HL-60/S4 treated with retinoic acid at 250 ng/mL for 4 days and 3 days (cell line): ENCODE data around the gene RAD51B.
"Not testable (repeated sequence)": the region's sequence is repeated elsewhere in the genome, so short reads cannot be mapped to it uniquely, and the experiment has no call there.

Source experiments
- in situ Hi-C: fragments of 300-500 bp; cut with MboI; formaldehyde crosslinking; loops from 2 replicates; pipeline ENCODE4 v1.7.0; 2022; ENCODE audit warnings: low sequenced_read_pairs

Gene RAD51B

DNA sequence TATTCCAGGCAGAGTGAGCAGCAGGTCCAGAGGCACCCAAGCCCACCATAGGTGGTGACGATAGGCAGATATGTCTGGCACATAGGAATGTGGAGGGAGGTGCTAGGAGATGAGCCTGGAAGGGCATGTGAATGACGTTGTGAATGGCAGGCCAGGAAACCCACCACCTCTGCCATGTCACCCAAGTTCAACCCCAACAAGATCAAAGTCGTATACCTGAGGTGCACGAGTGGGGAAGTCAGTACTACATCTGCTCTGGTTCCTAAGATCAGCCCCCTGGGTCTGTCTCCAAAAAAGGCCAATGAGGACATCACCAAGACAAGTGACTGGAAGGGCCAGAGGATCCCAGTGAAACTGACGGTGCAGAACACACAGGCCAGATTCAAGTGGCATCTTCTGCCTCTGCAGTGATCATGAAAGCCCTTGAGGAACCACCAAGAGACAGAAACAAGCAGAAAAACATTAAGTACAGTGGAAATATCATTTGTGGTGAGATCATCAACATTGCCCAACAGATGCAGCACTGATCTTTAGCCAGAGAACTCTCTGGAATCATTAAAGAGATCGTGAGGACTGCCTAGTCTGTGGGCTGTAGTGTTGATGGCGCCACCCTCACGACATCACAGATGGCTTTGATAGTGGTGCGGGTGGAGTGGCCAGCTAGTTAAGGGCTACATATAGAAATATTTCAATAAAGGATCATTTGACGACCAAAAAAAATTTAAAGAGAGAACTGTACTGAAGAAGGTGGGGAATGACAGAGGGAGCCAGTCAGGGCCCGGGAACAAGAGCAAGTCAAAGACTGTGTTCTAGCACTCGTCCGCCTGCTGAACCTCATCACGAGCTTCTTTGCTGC lies 873.6 kb downstream of the RAD51B start:
- in situ Hi-C loops, result no loop called here

DNA sequence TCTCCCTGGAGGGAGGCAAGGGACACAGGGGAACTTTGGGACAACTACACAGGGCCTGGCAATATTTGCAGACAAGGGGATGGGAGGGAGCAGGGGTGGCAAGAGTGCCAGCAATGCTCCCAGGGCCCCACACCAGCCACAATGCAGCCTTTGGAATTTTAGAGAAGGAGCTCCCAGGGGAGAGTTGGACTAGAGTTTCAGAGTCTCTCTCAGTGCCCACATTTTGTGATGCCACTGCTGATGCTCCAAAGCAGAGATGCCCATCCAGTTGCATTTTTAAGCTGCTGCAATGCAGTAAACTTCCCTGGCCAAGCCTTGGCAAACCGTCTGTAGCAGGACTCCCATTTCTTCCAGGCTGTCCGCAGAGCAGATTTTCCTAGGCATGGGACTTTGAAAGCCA lies 874.3 kb downstream of the RAD51B start:
- in situ Hi-C loops, result no loop called here

DNA sequence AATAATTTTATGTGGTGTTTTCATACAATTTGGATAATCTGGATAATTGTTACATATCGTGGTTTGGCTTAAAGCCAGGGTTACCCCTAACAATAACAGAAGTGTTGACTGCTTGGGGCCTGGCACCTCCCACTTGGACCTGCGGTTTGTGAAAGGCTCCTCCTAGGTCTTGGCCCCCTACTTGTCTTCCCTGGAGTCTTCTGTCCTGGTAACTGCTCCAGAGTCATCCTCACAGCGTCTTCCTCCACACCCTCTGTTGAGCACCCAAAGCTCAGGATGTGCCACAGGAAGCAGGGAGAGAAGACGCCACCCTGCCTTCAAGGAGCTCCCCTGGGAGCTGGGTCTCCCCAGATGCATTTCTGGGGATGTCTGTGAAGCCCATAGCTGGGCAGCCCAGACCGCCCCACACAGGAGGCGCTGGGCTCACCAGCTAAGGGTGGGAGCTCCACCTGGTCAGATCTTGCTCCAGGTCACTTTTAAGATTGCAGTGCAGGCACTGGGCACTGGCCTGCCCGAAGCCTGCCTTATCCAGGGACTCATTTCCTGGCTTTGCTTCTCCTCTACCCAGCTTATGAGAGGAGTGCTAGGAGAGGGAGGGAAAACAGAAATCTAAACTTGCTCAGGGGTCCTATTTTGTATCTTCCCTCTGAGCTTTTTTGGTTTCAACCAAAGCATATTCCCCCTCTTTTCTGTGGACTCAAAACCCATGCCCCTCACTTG lies 875.1 kb downstream of the RAD51B start:
- in situ Hi-C loops, result no loop called here

DNA sequence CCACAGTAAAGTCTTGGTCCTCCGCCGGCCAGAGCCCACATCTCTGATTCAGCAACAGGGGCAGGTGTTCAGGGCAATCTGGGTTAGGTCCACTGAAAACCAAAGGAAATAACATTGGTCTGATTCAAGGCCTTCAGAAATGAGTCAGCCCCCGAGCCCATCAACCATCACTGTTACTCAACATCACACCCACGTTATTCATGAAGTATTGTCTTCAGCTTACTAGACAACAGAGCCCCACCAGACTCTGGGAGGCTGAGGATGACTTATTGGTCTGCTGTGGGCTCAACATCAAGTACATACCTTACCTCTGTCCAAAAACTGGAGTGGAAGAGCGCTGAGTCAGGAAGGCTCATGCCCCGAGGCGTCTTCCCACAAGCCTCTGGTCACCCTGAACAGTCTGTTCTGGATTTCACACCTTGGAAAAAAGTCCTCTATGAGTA lies 875.8 kb downstream of the RAD51B start:
- in situ Hi-C loops, result no loop called here

DNA sequence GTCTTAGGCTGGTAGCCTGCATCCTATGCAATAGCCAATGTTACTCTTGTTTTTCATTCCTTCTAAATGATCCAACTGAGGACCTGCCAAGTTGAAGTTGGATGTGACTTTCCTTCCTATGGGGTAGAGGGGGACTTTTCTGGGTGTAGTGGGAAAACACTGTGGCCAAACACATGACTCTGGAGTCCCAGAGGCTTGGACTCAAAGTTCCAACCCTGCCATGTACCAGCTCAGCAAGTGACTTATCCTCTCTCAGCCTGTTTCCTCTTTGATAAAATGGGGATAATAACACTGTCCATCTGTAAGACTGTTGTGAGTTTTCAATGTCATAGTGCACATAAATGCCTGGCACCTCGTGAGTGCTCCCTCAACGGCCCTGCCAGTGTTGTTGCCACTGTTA lies 876.3 kb downstream of the RAD51B start:
- in situ Hi-C loops, result no loop called here

DNA sequence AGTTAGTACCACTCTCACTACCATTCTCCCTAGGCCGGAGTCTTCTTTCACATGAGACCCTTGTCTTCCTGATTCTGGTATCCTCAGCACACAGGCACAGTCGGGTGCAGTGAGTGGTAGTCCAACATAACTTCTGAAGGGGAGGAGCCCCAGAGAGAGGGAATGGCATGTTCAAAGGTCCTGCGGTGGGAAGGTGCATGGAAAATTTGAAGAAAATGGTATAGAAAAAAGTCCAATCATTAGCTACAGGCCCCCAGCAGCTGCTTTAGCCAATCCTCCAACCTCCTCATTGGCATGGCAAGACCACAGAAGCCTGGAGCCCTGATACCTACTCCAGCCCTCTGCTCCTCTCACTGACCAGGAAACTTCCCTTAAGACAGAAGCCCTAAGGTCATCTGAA lies 876.7 kb downstream of the RAD51B start:
- in situ Hi-C loops, result no loop called here

DNA sequence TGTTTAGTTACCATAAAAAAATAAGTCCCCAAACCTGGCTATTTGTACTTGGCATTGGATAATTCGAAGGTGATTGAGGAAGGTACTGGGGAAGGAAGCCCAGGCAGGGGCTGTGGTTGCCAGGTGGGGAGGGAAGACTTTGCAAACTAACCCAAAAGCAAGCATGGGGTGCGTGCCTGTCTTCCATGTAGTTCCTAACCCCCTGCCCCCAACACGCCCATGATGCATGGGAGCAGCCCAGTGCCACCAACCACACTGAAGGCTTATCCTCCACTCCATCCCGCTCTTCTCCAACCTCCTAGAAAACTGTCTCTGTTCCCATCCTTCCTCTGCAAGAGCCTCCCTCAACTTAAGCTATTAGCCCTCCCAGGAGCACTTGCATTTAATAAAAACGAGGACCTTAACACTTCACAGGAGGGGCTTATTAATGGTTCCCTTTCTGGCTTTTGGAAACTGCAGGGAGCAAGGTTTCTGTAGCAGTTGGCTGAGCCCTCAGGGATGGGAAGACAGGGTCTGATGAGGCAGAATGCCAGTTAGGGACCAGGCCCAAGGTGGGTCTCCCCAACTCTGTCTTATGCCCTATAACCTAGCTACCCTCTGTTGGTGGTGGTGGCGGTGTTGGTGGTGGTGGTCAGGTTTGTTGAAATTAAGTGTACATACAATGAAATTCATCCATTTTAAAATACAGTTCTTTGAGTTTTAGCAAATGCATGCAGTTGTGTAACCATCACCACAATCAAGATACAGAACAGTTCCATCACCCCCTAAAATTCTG lies 877.3 kb downstream of the RAD51B start:
- in situ Hi-C loops, result no loop called here

DNA sequence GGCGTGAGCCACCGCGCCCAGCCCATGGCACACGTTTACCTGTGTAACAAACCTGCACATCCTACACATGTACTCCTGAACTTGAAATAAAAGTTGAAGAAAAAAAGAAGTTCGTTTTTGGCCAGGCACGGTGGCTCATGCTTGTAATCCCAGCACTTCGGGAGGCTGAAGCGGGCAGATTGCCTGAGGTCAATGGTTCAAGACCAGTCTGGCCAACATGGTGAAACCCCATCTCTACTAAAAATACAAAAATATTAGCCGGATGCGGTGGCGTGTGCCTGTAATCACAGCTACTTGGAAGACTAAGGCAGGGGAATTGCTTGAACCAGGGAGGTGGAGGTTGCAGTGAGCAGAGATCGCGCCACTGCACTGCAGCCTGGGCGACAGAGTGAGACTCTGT lies 879.2 kb downstream of the RAD51B start:
- in situ Hi-C loops, result not testable (repeated sequence)

DNA sequence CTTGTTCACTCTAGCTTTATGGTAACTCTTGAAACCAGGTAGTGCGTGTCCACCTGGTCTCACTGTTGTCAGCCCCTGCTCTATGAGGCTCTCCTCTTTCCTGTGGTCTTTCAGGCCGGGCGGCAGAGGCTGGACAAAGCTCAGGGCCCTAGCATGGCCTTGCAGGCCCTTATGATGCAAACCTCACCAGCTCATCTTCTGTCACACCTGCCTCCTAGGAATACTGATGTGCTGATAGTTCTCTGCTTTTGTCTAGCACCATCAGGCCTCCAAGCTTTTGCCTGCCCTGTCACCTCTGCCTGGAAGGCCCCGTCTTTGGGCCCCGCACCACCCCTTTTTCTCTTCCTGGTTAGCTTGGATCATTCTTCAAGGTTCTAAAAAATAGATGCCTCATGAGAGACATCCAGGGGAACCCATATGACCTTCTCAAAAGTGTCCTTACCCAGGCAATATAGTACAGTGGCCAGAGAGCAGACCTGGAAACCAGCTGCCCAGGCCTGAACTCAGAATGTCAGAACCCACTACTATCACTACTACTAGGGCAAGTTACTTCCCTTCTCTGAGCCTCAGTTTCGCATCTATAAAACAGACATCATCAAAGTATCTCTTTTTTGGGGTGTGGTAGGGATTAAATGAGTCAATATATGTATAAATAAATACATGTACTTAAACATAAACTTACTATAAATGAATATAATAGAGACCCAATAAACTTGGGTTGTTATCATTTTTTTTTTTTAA lies 881.6 kb downstream of the RAD51B start:
- in situ Hi-C loops, result no loop called here

DNA sequence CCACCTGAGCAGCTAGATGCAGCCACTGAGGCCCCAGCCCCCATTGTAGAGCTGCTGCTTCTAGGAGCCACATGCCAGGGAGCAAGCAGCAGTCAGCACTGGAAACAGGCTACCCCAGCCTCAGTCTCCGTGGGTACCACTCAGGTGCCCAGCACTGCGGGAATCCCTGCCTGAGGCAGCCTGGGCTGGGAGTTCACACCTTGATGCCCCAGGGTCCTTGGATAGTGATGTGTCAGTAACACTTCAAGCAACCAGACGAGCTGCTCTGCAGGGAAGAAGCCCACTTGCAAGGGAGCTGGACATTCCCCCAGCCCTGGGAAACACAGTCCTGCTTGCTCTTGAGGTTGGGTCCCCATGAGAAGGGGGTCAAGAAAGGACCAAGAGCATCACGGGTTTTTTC lies 882.6 kb downstream of the RAD51B start:
- in situ Hi-C loops, result no loop called here

DNA sequence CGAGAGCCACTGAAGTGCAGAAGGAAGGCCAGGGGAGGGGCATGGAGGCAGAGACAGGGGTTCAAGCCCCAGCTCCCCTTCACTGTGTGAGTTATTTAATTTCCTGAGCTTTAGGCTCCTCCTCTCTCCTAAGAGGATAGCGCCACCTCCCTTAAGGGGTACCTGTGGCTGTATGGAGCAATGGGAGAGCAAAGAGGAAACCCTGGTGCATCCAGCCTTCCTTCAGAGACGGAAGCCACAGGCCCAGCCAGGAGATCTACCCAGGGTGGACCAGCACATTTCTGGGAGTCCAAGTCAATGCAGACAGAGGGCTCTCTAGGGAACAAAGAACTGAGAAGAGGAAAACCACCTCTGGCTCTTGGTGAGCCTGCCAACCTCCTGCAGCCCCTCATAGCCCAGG lies 883.0 kb downstream of the RAD51B start:
- in situ Hi-C loops, result no loop called here

DNA sequence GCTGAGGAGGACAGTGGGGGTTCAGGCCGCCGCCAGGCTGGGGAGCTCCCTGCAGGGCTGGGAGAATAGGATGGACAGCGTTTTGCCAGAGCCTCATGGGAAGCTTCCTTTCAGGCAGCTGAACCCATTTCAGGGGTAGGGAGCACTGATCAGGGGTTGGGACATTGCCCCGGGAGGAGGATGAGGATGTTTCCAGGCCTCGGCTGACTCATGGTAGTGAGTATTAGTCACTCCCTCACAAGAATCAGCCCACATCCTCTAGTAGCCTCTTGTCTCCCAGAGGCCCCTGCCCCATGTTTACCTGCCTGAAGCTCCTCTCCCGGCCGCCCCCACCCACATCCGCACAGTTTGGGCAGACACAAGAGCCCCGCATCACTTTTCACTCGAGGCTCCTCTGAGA lies 883.5 kb downstream of the RAD51B start:
- in situ Hi-C loops, result no loop called here

DNA sequence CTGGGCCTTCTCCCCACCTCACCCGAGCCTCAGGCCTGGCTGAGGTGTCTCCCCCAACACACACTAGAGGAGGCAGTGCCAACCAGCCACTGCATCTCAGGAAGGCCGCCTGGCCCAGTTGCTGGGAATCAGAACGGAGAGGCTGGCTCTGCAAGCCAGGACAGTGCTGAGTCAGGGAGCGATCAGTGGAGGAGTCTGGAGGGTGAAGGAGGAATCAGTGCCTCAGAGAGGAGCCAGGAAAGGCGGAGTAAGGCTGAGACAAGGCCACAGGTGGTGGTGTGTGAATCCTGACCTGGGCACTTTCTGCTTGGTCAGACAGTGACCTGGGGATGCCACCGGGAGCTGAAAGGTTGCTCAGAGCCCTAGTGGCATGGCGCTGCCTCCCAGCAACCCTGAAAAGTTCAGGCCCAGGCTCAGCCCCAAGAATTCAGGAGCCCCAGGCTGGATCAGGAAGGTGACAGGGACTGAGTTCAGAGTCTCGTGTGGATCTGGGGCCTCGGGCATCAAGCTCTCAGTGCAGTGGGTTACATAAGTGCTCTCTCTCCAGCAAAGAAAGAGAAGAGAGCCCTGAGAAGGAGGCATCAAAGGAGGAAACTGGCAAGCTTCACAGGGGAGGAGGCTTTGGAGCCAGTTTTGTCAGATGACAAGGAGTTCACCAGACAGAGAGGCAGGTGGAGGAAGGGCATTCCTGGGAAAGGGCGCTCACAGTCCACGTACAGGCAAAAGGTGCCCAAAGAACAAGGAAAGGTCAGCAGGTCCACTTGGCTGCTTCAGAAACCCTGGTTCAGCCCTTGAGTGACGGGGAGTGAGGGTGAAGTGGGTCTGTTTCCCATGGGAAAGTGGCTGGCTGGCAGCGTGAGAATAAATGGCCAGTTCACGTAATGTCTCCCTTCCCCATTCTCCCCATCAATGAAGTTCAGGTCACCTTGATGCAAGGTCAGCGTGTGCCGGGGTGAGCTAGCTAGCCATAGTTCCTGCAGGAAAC lies 885.4 kb downstream of the RAD51B start:
- in situ Hi-C loops, result no loop called here

DNA sequence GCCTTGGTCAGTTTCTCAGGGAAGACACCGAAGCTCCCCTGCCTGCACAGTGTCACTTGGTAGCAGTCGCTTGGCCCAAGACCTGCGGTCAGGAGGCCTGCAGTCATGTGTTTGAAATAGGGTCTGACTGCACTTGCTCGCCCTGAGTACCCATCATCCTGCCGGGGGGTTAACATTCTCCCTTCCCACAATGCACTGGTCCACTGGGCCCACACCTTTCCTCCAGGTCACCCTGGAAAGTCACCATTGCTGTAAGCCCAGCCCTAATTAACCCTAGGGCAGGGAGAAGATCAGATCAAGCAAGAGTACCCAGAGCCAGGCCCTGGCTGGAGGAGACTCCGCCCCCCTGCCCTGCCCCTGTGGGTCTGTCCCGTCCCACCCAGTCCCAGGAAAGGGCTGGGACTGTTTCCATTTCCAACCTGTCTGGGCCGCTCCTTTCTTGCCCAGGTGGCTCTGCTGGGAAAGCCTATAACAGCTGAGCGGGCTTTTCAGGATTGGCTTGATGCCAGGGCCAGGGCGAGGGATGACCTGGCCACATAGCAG lies 886.2 kb downstream of the RAD51B start:
- in situ Hi-C loops, result no loop called here

DNA sequence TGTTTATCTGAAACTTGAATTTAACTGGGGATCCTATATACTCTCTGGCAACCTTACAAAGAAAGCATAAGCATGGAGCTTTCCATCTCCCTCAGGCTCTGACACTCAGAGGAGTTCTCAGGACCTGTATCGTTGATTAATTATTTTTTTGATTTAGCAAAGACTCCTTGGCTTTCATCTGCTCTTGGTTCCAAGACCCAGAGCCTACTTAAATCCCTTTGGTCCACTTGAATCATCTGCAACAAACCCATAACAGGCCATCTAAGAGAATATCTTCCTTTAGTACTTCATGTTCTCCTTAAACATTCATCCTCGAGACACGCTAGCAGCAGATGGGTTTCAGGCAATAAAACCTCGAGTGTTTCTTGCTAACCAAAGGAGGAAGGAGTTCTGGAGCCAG lies 887.9 kb downstream of the RAD51B start:
- in situ Hi-C loops, result no loop called here

DNA sequence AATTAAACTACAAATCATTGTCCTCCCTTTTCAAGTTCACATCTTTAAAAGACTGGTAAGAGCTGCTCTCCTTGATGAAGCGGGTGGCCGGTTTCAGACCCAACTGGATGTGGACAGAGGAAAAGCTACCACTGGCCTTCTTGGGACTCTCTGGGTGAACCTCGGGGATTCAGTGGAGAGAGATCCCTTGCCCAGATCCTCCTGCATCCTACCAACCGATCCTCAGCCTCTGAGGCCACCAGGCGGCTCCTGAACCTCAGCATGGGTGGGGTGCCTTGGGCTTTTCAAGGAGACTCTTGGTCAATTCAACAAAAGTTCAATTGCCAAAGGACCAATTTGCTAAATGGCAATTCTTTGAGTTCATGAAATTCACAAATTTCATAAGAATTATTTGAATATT lies 888.8 kb downstream of the RAD51B start:
- in situ Hi-C loops, result no loop called here

DNA sequence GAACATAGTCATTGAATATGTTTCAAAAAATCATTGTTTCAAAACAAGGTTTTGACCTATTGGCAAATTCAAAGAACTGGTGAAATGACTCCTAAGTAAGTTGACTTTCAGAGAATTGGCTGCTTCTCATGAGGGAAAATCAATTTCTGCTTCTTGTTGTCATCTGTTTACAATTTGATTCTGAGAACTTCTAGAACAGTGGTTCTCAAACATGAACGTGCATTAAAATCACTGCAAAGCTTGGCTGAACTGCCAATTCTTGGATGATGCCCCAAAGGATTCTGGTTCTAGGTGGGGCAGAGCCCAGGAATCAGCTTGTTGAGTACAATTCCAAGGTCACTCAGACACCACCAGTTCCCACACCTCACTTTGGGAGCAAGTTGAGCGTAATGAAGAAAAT lies 889.4 kb downstream of the RAD51B start:
- in situ Hi-C loops, result no loop called here

DNA sequence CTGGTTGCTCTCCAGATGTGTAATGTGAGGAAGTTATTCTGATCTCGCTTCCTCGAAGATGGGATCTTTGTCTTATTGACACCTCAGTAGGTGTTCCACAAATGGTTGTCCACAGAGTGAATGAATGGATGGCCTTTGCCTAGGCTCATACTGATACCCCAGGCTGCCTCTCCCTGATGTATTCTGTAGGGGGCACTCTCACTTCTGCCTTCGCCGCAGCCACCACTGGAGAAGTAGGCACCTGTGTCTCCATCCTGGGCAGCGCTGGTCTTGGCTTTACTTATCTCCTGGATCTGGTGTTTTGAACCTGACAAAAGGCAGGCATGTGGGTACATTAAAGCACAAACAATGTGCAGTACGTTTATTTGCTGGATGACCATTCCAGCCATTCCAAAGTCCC lies 891.2 kb downstream of the RAD51B start:
- in situ Hi-C loops, result no loop called here

DNA sequence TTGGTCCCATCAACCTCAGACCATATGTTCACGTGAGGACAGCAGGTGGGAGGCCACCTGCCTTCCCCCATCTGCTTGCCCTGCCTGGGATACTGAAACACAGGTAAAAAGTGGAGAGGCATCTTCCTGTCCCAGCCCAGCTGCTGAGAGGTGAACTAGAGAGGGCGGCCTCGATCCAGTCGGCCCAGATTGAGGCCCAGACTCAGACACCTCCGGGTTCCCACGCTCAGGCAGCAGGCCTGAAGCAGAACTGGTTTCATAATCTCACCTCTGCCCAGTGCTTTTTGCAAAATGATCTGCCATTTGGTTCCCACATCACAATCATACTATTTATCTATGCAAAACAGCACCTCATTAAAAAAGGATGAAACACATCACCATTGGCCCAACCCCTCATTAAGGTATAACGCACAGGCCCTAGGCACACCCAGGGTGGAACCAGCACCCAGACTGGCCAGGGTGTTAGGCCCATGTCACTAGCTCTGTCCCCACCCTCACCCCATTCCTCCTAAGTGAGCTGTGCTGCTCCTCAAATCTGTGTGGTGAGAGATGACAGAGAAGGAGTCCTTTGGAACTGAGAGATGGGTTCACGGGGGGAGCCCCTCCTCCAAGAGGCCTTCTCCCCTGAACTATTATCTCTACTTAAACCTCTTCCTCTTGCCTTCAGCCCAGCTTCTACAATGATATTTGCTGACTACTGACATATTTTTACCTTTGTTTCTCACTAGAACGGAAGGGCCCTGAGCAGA lies 892.2 kb downstream of the RAD51B start:
- in situ Hi-C loops, result no loop called here
